Fibroblast of the aortic adventitia (primary cell): ENCODE results near the gene GOLGA8N. TPM values are rescaled to one million over a fixed set of nuclear protein-coding genes. Genes with fewer than 3 reads are reported as not detected.

Experiments used
- DNase-seq: peaks from one replicate; pipeline ENCODE4 v3.0.0-alpha.2; 2010; ENCODE audit warnings: low read depth
- H3K4me3 ChIP-seq: 2 replicates; pipeline ENCODE4 v1.5.1; 2011; ENCODE audit warnings: low read depth, mild to moderate bottlenecking, control low read depth, low read length, moderate library complexity
- total RNA-seq: library from RNA; depleted of rRNA; stranded (reverse); fragments of >200 nt; gene quantifications from 2 replicates; pipeline ENCODE4 v1.2.3, GENCODE V29; 2012; ENCODE audit warnings: low replicate concordance
- TF ChIP-seq, protein P1 (sequence below): IDR thresholded peaks from 2 replicates; pipeline ENCODE4 v1.5.1; 2011; ENCODE audit warnings: mild to moderate bottlenecking, low read length, control low read depth, inconsistent platforms; ENCODE audit not compliant: insufficient read depth

The GOLGA8N gene
- total RNA-seq, 1 donor, result 5.7 TPM

- H3K4me3 ChIP-seq, result no peak overlapping the region
- TF ChIP-seq, protein P1, sequence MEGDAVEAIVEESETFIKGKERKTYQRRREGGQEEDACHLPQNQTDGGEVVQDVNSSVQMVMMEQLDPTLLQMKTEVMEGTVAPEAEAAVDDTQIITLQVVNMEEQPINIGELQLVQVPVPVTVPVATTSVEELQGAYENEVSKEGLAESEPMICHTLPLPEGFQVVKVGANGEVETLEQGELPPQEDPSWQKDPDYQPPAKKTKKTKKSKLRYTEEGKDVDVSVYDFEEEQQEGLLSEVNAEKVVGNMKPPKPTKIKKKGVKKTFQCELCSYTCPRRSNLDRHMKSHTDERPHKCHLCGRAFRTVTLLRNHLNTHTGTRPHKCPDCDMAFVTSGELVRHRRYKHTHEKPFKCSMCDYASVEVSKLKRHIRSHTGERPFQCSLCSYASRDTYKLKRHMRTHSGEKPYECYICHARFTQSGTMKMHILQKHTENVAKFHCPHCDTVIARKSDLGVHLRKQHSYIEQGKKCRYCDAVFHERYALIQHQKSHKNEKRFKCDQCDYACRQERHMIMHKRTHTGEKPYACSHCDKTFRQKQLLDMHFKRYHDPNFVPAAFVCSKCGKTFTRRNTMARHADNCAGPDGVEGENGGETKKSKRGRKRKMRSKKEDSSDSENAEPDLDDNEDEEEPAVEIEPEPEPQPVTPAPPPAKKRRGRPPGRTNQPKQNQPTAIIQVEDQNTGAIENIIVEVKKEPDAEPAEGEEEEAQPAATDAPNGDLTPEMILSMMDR, result no peak
- DNase-seq, result no peak
Observed at GRCh38 chr15:32636410-32636809, 43.2 kb downstream of the GOLGA8N start.

DNA sequence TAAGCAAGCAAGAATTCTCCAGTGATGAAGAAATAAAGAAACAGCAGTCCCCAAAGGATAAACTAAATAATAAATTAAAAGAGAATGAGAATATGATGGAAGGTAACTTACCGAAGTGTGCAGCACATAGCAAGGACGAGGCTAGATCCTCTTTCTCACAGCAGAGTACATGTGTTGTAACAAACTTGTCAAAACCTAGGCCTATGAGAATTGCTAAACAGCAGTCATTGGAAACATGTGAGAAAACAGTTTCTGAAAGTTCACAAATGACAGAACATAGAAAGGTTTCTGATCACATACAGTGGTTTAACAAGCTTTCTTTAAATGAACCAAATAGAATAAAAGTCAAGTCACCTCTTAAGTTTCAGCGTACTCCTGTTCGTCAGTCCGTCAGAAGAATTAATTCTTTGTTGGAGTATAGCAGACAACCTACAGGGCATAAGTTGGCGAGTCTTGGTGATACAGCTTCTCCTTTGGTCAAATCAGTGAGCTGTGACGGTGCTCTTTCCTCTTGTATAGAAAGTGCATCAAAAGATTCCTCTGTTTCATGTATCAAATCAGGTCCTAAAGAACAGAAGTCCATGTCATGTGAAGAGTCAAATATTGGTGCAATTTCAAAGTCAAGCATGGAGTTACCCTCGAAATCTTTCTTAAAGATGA is 43.8 kb downstream of the GOLGA8N start:
- TF ChIP-seq, protein P1, result no peak
- no peak overlapping the region for H3K4me3 ChIP-seq
- no peak for DNase-seq

DNA sequence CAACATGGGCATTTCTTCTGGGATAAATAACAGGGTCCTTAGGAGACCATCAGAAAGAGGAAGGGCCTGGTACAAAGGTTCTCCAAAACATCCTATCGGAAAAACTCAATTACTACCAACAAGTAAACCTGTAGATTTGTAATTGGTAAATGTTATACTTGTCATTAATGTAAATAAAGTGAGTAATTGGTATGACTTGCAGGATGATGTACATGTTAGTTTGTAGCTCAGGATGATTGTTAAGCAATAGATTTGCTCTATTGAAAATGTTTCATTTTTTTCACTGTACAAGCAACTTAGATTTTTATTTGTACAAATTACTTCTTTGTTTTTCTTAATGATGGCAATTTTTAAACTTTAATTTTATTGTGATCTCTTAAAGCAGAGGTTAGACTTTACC is 44.4 kb downstream of the GOLGA8N start:
- no peak overlapping the region for H3K4me3 ChIP-seq
- TF ChIP-seq, protein P1, result no peak
- no peak for DNase-seq

GRCh38 chr15:32641517-32642059 is 48.3 kb downstream of the GOLGA8N start, which contains the start of gene SCG5:
SCG5 (plus strand) TSS chr15:32641710; CDS start chr15:32643593, 1,883 bp downstream.
- TF ChIP-seq, protein P1, result no peak

DNA sequence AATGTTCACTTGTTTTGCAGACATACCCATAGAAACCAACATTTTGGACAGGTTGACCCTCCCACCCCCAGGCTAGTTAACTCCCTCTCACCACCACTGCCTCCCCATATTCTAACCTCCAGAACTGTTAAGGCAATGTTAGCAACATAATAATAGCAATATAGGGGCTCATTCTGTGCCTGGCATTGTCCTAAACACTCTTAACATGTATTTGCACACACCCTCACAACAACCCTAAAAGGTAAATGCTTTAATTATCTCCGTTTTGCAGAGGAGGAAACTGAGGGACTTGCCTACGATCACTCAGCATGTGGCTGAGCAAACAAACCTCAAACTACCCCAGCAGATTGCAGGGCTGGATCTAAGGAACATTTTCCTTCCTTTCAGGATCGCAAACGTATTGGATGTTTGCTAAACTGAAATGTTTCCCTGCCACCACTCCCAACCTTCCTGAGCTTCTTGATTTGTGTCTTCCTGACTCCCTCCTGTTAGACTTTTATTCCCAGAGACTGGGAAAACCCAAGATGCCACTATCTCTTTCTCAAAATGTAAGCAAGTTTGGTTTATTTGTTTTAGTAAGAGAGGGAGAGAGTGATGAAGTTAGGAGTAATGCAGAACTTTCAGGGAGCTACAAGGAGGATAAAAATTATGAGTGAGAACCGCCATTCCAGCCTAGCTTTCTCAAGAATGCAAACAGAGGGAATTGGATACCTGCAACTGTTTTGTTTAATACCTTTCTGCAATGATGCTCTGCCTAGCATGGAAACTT is 49.6 kb downstream of the GOLGA8N start:
- TF ChIP-seq, protein P1, result no peak
- DNase-seq, result no peak
- no peak overlapping the region for H3K4me3 ChIP-seq

More at GRCh38 chr15:32641517-32642059, 48.3 kb downstream of the GOLGA8N start, which contains the start of gene SCG5:
- peak within 1 kb of the TSS; percentile 45 for H3K4me3 ChIP-seq
- no peak for DNase-seq

GRCh38 chr15:32643907-32644445 is 50.7 kb downstream of the GOLGA8N start:
- H3K4me3 ChIP-seq, result no peak overlapping the region
- TF ChIP-seq, protein P1, result no peak
- no peak for DNase-seq
